ENCODE data around the gene LHX6. TPM values are rescaled to one million over a fixed set of nuclear protein-coding genes. Genes with fewer than 3 reads are reported as not detected.

LHX6 gene
- total RNA-seq, 4 donors from 2014 or later: 0.53 to 4.6 (median 0.95) TPM; not detected in 1

GRCh38 chr9:122188369-122188768 lies 40.4 kb downstream of the LHX6 start:
- Histone ChIP-seq H3K9me3 (no peaks in the 10 kb centered on the region), H3K36me3 (no peaks in the 10 kb centered on the region), H3K4me3 (no peak overlapping the region), H3K27me3 (peaks cover 0 to 6% (median 0%) of the 10 kb centered on the region in 4 donors), H3K4me1 (peaks cover 0 to 29% (median 16%) of the 10 kb centered on the region in 3 donors), H3K27ac (no peak overlapping the region)
- TF ChIP-seq POLR2A (IDR thresholded peaks at IDR 0.05): no peak
- TF ChIP-seq CTCF (IDR thresholded peaks at IDR 0.05): no peak
- intact Hi-C loops (cut with DNase I): no loop called here
- no peak for DNase-seq
- no CpG with 5 or more reads among the region's 6 CpGs for WGBS, 2 donors

GRCh38 chr9:122186777-122187470 lies 41.8 kb downstream of the LHX6 start:
- WGBS, 2 donors: 80 to 91% methylated on average over 4 to 7 of the region's 8 CpGs
- TF ChIP-seq POLR2A (IDR thresholded peaks at IDR 0.05): no peak
- TF ChIP-seq CTCF (IDR thresholded peaks at IDR 0.05): no peak
- H3K36me3 ChIP-seq: no peaks in the 10 kb centered on the region
- DNase-seq: no peak
- intact Hi-C loops (cut with DNase I): no loop called here
- H3K9me3 ChIP-seq: no peaks in the 10 kb centered on the region
- no peak overlapping the region for H3K27ac ChIP-seq
- H3K4me1 ChIP-seq: peaks cover 0 to 15% (median 6%) of the 10 kb centered on the region in 3 donors
- peaks cover 0 to 18% (median 0%) of the 10 kb centered on the region in 4 donors for H3K27me3 ChIP-seq
- H3K4me3 ChIP-seq: no peak overlapping the region

- Histone ChIP-seq H3K27ac (no peak overlapping the region), H3K27me3 (peaks cover 0 to 18% (median 0%) of the 10 kb centered on the region in 4 donors), H3K4me1 (peaks cover 0 to 8% (median 0%) of the 10 kb centered on the region in 3 donors), H3K36me3 (no peaks in the 10 kb centered on the region), H3K9me3 (no peaks in the 10 kb centered on the region), H3K4me3 (no peak overlapping the region)
- no peak for DNase-seq
- no peak for TF ChIP-seq CTCF (IDR thresholded peaks at IDR 0.05)
- TF ChIP-seq POLR2A (IDR thresholded peaks at IDR 0.05): no peak
- WGBS, 2 donors: 69 to 89% methylated on average over 3 of the region's 5 CpGs
- intact Hi-C loops (cut with DNase I): no loop called here
Observed at GRCh38 chr9:122186301-122186700, 42.5 kb downstream of the LHX6 start.

- Histone ChIP-seq H3K9me3 (no peaks in the 10 kb centered on the region), H3K27ac (no peak overlapping the region)
Observed at GRCh38 chr9:122184551-122184950, 44.2 kb downstream of the LHX6 start.

More at GRCh38 chr9:122184551-122184950, 44.2 kb downstream of the LHX6 start:
- no peak for TF ChIP-seq CTCF (IDR thresholded peaks at IDR 0.05)
- no peak for TF ChIP-seq POLR2A (IDR thresholded peaks at IDR 0.05)
- WGBS, 2 donors: 83 to 100% methylated on average over 1 of the region's 1 CpG
- Histone ChIP-seq H3K4me1 (no peaks in the 10 kb centered on the region), H3K4me3 (no peak overlapping the region), H3K27me3 (peaks cover 0 to 18% (median 0%) of the 10 kb centered on the region in 4 donors), H3K36me3 (no peaks in the 10 kb centered on the region)
- intact Hi-C loops (cut with DNase I): no loop called here
- no peak for DNase-seq
